ENCODE measurements around the gene PXYLP1.

- TF ChIP-seq LEF1 (IDR thresholded peaks at IDR 0.05; ENCODE audit: borderline replicate concordance) (no peak), FOXM1 (IDR thresholded peaks at IDR 0.05; ENCODE audit: borderline replicate concordance) (no peak), SP1 (IDR thresholded peaks at IDR 0.05) (no peak), ARNT (IDR thresholded peaks at IDR 0.05) (no peak), SUZ12 (IDR thresholded peaks at IDR 0.05) (no peak), HDGF (IDR thresholded peaks at IDR 0.05; ENCODE audit: borderline replicate concordance) (no peak), CTBP1 (IDR thresholded peaks at IDR 0.05; ENCODE audit: borderline replicate concordance) (no peak), FOXA1 (IDR thresholded peaks at IDR 0.05) (no peak), L3MBTL2 (conservative IDR thresholded peaks at IDR 0.05) (no peak), ELF4 (IDR thresholded peaks at IDR 0.05) (no peak), BHLHE40 (IDR thresholded peaks at IDR 0.05; ENCODE audit: borderline replicate concordance) (no peak)
These were observed 8.7 kb downstream of the PXYLP1 start for GRCh38 chr3:141240286-141240685.

All from HEK293T (cell line).